DND-41 (cell line): Measurements from ENCODE around the gene CREBL2.
A peak's percentile ranks its signal among the peaks of the same experiment; 100 is the strongest.

Source experiments
- ATAC-seq: fragments of 200-7000 bp; cut with Tn5 transposase; 3 replicates; pipeline ENCODE4 v1.9.1; 2021; ENCODE audit warnings: low read depth; ENCODE audit not compliant: insufficient read depth
- DNase-seq: peaks from one replicate; pipeline ENCODE4 v3.0.0-alpha.2; 2020
- H2AFZ ChIP-seq: 2 replicates; pipeline ENCODE4 v1.6.0; 2012; ENCODE audit warnings: low read depth, low read length
- H3K27ac ChIP-seq: 2 replicates; pipeline ENCODE4 v1.5.1; 2012; ENCODE audit warnings: low read length, inconsistent platforms
- H3K27me3 ChIP-seq: fragments of 200-600 bp; sonication (generic); 2 replicates; pipeline ENCODE4 v1.6.0; 2012; ENCODE audit warnings: low read length, mild to moderate bottlenecking, inconsistent platforms; ENCODE audit not compliant: insufficient read depth, poor library complexity
- H3K36me3 ChIP-seq: 2 replicates; pipeline ENCODE4 v1.5.1; 2012; ENCODE audit warnings: low read length, inconsistent platforms; ENCODE audit not compliant: insufficient read depth
- H3K4me1 ChIP-seq: 2 replicates; pipeline ENCODE4 v1.5.1; 2012; ENCODE audit warnings: mild to moderate bottlenecking, low read length; ENCODE audit not compliant: insufficient read depth
- H3K4me2 ChIP-seq: 2 replicates; pipeline ENCODE4 v1.6.0; 2012; ENCODE audit warnings: mild to moderate bottlenecking, moderate library complexity, low read length, inconsistent platforms; ENCODE audit not compliant: insufficient read depth
- H3K4me3 ChIP-seq, 2 experiments: fragments of 200-600 bp in 1 of 2; shearing (Covaris generic) in 1 of 2; 2 replicates each; pipeline ENCODE4 v1.5.1; 2012 to 2016; ENCODE audit warnings: inconsistent platforms in 2 of 2, low read length in 2 of 2, mild to moderate bottlenecking in 2 of 2, low read depth in 1 of 2, moderate library complexity in 1 of 2
- H3K79me2 ChIP-seq: 2 replicates; pipeline ENCODE4 v1.6.0; 2012; ENCODE audit warnings: low read length, inconsistent platforms; ENCODE audit not compliant: insufficient read depth
- H3K9ac ChIP-seq: 2 replicates; pipeline ENCODE4 v1.6.0; 2012; ENCODE audit warnings: low read depth, mild to moderate bottlenecking, inconsistent platforms, low read length, moderate library complexity
- H3K9me3 ChIP-seq: 2 replicates; pipeline ENCODE4 v1.5.1; 2012; ENCODE audit warnings: low read length, moderate library complexity, mild to moderate bottlenecking, inconsistent platforms; ENCODE audit not compliant: insufficient read depth, severe bottlenecking
- H4K20me1 ChIP-seq: 2 replicates; pipeline ENCODE4 v1.6.0; 2012; ENCODE audit warnings: low read length; ENCODE audit not compliant: insufficient read depth
- EZH2 ChIP-seq: IDR thresholded peaks from 3 replicates; pipeline ENCODE4 v1.6.1; 2012; ENCODE audit warnings: borderline replicate concordance, low read depth, mild to moderate bottlenecking, moderate library complexity, low read length, inconsistent platforms; ENCODE audit not compliant: severe bottlenecking
- TF ChIP-seq, protein P1 (sequence below): IDR thresholded peaks from 2 replicates; pipeline ENCODE4 v1.5.1; 2012; ENCODE audit warnings: borderline replicate concordance, low read length, moderate library complexity, mild to moderate bottlenecking; ENCODE audit not compliant: poor library complexity, severe bottlenecking; ENCODE audit errors: extremely low read depth

The CREBL2 gene

DNA sequence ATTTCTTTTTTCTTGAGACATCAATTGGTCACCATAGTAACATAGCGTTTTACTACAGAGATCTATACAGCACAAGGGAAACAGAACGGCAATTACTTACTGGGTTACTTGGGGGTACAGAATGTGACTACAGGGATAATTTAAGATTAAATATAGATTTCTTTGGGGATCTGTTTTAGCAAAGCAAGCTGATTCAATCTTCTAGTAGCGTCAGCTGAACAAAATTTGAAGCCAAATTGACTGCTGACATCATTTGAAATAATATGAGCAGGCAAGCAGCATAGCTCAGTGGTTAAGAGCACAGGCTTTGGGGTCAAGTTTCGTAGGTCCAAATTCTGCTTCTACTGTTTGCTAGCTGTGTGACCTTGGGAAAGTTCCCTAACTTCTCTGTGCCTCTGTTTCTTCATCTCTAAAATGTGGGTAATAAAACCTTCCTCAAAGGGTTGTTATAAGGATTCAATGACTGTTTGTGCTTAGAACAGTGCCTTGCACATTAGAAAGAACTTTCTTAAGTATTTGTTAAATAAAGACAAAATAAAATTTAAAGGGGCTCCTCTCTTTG, 71.5 kb downstream of the CREBL2 start:
- ATAC-seq = no peak
- Histone ChIP-seq H2AFZ (no peak overlapping the region), H3K36me3 (no peaks in the 10 kb centered on the region), H3K27ac (no peak overlapping the region), H3K4me2 (no peak overlapping the region), H3K4me3 (no peak overlapping the region), H4K20me1 (no peaks in the 10 kb centered on the region), H3K9ac (no peak overlapping the region), H3K9me3 (no peaks in the 10 kb centered on the region), H3K4me1 (no peaks in the 10 kb centered on the region), H3K79me2 (no peaks in the 10 kb centered on the region), H3K27me3 (no peaks in the 10 kb centered on the region)
- DNase-seq = no peak
- TF ChIP-seq, protein P1, sequence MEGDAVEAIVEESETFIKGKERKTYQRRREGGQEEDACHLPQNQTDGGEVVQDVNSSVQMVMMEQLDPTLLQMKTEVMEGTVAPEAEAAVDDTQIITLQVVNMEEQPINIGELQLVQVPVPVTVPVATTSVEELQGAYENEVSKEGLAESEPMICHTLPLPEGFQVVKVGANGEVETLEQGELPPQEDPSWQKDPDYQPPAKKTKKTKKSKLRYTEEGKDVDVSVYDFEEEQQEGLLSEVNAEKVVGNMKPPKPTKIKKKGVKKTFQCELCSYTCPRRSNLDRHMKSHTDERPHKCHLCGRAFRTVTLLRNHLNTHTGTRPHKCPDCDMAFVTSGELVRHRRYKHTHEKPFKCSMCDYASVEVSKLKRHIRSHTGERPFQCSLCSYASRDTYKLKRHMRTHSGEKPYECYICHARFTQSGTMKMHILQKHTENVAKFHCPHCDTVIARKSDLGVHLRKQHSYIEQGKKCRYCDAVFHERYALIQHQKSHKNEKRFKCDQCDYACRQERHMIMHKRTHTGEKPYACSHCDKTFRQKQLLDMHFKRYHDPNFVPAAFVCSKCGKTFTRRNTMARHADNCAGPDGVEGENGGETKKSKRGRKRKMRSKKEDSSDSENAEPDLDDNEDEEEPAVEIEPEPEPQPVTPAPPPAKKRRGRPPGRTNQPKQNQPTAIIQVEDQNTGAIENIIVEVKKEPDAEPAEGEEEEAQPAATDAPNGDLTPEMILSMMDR = no peak
- TF ChIP-seq EZH2 = no peak

- no peak for ATAC-seq
- Histone ChIP-seq H3K4me1 (no peaks in the 10 kb centered on the region), H3K9me3 (no peaks in the 10 kb centered on the region), H2AFZ (no peak overlapping the region), H3K27me3 (no peaks in the 10 kb centered on the region), H3K4me2 (no peak overlapping the region), H3K27ac (no peak overlapping the region), H3K36me3 (no peaks in the 10 kb centered on the region), H4K20me1 (no peaks in the 10 kb centered on the region), H3K9ac (no peak overlapping the region), H3K79me2 (no peaks in the 10 kb centered on the region), H3K4me3 (no peak overlapping the region)
- DNase-seq = no peak
- no peak for TF ChIP-seq EZH2
- TF ChIP-seq, protein P1 = no peak
These were observed 72.0 kb downstream of the CREBL2 start for GRCh38 chr12:12683725-12684124.

- Histone ChIP-seq H3K27me3 (no peaks in the 10 kb centered on the region), H3K4me3 (no peak overlapping the region), H2AFZ (no peak overlapping the region), H3K27ac (no peak overlapping the region), H3K9ac (no peak overlapping the region), H3K4me2 (no peak overlapping the region), H3K36me3 (no peaks in the 10 kb centered on the region), H3K4me1 (no peaks in the 10 kb centered on the region), H3K9me3 (no peaks in the 10 kb centered on the region), H3K79me2 (no peaks in the 10 kb centered on the region), H4K20me1 (no peaks in the 10 kb centered on the region)
- TF ChIP-seq, protein P1 = no peak
- no peak for TF ChIP-seq EZH2
- DNase-seq = peak; percentile 72
- peak; percentile 85 for ATAC-seq
These were observed 72.9 kb downstream of the CREBL2 start for GRCh38 chr12:12684375-12685106.
